EL (cell line): ENCODE results near the gene SLC25A42.

Source experiments
- DNase-seq: peaks from one replicate; pipeline ENCODE4 v3.0.0-alpha.2; 2016

SLC25A42 gene

DNA sequence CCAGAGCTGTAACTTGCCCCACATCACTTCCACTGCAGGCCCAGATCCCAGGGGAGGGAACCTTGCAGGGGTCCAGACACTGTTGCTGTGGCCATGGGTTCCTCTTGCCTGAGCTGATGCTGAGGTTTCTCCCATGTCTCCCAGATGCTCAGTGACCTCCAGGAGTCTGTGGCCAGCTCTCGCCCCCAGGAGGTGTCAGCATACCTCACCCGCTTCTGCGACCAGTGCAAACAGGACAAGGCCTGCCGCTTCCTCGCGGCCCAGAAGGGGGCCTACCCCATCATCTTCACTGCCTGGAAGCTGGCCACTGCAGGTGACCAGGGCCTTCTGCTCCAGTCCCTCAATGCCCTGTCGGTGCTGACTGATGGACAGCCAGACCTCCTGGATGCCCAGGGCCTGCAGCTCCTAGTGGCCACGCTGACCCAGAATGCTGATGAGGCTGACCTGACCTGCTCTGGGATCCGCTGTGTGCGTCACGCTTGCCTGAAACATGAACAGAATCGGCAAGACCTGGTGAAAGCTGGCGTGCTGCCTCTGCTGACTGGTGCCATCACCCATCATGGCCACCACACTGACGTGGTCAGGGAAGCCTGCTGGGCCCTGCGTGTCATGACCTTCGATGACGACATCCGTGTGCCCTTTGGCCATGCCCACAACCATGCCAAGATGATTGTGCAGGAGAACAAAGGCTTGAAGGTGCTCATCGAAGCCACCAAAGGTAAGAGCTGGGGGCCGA lies 12.1 kb upstream of the SLC25A42 start:
- DNase-seq = no peak

DNA sequence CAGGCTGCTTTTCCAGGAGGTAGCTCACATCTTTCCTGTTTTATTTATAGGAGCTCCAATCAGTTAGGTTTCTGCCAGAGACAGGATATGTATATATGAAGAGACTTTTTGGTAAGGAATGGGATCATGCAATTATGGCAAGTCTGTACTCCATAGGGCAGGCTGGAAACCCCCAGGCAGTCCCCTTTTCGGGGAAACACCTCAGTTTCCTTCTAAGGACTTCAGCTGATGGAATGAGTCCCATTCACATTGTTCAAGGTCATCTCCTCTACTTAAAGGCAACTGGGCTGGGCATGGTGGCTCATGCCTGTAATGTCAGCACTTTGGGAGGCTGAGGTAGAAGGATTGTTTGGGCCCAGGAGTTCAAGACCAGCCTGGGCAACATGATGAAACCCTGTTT lies 10.9 kb upstream of the SLC25A42 start:
- no peak for DNase-seq

DNA sequence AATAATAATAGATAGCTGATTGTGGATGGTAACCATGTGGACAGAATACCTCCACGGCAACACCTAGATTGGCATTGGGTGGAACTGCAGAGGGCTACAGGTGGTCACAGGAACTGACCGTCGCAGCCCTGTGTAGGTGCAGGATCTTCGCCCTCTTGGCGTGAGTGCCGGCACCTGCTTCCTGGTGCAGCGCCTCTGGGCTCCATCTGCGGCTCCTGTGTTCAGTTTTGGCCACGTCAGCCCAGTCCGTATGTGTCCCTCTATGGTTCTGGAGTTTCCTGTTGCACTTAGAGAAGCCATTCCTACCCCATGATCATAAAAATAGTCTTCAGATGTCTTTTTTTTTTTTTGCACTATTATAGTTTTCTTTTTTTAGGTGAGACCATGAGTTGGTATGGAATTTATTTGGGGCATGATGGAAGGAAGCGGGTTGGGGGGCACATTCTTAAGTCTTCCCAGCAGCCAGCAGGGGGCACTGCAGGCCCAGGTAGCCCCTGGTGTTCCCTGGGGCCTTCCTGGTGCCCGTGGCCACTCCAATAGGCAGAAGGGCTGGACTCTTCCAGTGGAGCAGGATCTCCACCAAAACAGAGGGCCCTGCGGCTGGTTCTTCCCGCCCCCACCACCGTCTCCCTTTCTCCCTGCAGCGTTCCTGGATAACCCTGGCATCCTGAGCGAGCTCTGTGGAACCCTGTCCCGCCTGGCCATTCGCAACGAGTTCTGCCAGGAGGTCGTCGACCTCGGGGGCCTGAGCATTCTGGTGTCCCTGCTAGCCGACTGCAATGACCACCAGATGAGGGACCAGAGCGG lies 10.1 kb upstream of the SLC25A42 start:
- DNase-seq = peak; percentile 51

DNA sequence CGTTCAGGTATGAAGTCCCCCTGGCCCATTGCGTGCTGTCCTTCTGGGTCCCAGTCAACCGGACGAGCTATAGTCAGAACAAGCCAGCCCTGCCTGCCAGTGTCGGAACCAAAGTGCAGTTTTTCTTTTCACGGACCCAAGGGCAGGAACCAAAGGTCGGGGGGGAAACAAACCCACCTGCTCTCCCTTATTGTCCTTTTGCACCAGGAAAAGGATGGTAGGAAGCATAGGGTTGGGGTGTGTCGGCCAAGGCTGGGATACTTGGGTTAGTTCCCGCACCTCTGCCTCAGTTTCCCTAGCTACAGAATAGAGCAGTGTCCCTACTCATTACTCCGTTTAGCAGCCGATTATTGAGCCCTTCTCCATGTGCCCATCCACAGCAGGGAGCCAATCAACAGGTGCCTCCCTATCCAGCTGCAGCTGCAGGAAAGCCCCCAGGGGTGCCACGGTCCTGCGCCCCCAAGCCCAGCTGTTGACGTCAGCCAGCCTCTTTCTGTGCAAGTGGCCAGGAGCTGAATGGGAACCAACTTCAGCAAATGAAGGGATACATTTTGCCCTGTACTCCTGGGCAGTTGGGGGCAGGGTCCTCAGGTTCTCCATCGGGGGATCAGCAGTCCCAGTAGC lies 9.4 kb upstream of the SLC25A42 start:
- no peak for DNase-seq

DNA sequence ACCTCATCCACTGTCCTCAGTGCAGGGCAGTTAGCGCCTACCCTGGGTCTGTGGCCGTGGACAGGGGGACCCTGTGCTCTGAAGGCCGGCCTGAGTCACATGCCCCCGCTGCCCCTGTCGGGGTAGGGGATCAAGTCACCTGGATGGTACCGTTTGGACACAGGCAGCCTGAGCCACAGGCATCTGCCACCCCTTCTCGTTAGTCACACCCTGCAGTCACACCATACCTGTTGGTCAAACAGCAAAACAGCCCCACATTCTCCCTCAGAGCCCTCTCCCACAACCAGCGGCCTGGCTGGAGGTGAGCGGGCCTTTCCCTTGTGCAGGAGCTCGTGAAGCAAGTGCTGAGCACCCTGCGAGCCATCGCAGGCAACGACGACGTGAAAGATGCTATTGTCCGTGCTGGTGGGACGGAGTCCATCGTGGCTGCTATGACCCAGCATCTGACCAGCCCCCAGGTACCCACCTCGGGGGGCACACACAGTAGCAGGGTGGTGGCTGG lies 8.8 kb upstream of the SLC25A42 start:
- DNase-seq = no peak

DNA sequence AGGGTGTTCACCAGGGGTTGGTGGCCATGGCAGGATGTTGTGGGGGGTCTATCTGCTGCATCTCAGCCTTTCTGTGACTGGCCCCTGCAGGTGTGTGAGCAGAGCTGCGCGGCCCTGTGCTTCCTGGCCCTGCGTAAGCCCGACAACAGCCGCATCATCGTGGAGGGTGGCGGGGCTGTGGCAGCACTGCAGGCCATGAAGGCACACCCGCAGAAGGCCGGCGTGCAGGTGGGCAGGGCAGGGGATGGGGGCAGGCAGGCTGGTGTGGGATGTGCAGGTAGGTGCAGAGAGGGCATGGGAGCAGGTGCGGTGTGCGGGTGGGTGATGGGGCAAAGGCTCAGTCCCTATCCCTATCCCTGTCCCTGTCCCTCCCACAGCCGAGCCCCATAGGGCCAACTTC lies 8.1 kb upstream of the SLC25A42 start:
- DNase-seq = no peak

DNA sequence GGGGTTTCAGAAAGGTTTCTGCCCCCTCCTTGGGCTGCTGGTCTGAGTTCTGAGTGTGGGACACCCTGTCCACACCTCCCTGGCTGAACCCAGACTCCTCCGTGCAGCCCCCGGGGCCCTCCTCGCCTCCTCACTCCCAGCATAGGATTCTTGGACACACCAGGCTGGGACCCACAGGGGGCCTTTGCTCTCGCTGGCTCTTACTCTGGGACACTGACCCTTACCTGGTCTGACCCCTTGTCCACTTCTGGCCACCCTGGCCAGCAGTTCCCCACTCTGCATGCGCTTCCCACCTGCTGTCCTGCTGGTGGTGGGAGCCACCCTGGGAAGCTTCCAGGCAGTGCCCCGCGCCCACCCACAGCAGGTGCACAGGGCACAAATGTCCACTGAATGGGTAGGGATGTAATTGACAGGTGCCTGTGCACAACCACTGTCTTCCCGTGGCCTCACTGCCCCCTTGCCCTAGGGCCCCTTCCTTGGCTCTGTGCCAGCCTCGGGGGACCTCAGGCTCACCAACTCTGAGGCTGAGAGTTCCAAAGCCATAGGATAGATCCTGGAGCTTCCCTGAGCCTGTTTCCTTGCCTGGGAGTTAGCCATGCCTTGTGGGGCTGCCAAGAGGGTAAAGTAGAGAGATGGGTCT lies 7.0 kb upstream of the SLC25A42 start:
- no peak for DNase-seq

DNA sequence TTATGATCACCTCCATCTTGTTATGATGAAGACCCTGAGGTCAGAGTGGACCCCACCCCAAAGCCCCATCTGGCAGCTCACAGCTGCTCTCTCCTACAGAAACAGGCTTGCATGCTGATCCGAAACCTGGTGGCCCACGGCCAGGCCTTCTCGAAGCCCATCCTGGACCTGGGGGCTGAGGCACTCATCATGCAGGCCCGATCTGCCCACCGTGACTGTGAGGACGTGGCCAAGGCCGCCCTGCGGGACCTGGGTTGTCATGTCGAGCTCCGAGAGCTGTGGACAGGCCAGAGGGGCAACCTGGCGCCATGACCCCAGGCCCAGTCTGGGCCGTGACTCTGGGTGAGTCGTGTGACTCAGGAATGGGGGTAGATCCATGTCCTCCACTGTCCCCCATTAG lies 6.5 kb upstream of the SLC25A42 start:
- DNase-seq = no peak

DNA sequence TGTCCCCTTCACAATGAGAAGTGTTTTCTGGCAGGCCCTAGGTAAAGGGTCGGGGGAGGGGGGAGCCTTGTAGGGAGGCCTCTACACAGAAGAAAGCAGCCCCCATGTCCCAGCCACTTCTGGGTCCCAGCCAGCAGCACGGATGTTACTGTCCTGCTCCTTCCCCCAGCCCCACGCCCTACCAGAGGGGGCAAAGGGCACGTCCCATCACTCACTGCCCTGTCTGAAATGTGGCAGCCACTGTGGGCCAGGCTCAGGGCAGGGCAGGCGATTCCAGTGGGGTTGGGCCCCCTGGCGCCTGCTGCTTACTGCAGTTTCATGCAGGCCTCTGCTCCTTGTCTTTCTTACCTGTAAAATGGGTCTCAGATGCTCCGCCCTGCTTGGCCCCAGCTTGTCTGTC lies 6.1 kb upstream of the SLC25A42 start:
- no peak for DNase-seq

DNA sequence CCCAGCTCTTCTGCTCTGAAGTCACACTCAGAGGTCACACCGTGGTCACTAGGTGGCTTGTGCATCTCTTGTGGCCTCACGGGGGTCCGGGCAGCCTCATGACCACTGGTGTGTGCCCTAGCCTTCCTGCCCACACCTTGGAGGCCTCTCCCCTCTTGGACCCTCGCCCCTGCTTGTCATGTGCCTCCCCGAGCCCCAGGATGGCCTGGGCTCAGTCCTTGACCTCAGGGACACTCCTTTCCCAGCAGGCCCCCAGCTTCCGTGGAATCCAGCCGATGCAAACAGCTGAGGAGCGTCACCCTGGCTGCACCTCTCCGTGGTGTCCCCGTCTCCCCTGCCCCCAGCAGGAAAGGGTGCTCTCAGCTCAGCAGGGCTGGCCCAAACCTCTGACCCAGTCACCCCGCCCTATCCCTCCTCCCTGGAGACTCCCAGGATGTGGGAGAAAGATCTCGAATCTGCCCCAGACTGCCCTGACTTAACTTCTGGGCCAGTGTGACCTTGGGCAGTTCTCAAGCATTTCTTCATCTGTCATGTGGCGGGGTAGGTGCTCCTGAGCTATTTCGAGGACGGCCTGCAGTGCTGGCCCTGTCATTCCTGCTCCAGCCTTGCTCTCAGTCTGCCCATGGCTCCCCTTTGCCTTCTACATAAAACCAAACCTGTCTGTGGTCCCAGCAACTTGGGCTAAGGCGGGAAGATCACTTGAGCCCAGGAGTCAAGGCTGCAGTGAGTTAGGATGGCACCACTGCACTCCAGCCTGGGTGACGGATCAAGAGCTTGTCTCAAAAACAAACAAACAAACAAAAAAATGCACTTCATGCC lies 4.6 kb upstream of the SLC25A42 start:
- DNase-seq = no peak

DNA sequence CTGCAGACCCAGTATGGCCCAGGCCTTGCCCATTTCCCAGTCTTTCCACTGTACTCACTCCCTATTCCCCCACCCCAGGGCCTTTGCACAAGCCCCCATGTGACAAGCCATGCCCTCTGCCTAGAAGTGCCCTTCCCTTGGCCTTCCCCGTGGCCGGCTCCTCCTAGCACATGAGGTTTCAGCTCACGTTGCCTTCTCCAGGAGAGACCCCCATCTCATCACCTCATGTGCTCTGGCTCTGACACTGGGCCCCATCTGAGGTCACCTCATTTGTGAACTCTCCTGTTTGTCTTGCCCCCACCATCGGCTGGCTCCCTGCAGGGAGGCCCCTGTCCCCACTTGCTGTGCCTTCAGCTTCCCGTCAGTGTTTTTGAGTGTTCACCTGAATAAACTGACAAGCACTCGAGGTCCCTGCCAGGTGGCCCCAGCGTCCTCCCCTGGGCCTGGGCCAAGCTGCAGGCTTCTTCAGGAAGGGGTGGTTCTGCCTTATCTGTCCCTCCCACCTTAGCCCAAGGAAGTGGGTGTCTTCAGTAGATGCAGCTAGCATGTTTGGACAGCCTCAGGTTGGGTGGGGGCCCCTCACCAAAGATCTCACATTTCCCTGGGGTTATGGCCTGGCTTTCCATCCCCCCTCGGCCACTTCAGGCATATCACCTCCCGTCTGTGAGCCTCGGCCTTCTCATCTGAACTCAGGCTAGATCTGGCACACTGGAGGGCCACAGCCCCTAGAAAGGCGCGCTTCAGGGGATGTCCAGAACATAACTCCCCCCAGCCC lies 3.8 kb upstream of the SLC25A42 start:
- DNase-seq = no peak

DNA sequence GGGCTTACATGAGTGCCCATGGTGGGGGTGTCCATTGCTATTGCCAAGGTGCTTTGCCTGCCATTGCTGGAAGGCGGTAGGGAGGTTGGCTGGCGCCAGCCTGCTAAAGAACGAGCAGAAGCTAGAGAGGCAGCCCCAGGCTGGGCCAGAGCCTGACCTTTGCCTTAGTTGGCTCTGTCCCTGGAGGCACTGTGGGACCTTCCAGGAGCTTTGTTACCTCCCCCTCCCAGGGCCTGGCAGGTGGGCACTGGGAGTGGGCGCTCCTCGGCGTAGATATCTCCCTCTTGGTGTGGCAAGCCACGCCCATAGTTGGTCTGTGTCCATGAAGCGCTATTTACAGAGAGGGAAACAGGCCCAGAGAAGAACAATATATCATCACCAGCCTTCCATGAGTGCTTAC lies 2.3 kb upstream of the SLC25A42 start:
- DNase-seq = no peak

DNA sequence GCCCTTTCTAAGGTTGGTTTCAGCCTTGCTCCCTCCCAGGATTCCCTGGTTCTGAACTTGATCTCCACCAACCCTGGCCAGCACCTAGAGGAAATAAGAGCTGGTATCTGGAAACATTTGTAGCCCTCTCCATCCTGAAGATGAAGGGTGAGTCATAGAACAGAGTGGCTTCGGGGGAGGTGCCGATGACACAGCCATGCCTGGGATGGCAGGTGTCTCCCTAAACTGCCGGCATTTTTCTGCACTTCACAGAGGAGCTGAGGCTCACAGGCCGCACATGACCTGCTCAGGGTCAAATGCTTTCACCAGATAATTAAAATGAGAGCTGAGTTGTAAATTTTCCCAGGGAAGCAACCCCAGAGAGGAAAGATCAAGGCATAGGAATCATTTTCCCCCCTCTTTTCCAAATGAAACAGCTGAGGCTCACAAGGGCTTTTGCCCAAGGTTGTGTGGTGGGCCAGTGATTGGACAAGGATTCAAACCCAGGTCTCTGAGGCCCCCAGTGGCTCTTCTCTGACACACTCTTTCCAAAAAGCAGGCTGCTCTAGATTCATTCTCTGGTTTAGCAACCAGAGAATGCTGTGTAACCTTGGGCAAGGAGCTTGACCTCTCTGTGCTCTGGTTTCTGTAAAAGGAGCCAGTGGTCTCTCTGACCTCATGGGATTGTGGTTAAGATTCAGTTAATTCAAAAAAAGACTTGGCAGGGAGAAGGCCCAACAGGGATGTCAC lies 1.2 kb upstream of the SLC25A42 start:
- peak; percentile 63 for DNase-seq

DNA sequence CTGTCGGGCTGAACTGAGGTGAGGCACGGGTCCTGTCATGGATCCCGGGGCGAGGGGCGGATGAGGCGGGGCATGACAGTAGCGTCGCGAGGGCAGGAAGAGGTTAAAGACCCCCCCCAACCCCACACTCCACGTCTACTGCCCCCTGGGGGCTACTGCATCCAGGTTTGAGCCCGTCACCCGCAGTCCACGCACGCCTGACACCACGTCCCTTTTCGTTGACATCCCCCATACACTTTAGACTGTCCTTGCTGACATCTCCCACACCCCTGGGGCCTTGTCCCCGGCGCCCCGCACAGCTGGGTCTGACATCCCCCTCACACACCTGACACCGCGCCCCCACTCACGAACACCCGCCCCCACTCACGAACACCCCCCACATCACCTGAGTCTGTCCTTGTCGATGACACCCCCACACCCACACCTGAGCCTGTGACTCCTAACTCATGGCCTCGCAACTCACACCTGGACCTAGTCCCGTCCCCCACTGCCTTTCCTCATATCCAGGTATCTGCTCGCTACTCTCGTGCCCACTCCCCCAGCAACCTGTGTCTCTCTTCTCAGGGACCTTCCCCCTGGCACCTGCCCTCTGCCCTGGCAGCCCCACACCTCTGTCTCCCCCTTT lies 416 bp downstream of the SLC25A42 start:
- DNase-seq = no peak

DNA sequence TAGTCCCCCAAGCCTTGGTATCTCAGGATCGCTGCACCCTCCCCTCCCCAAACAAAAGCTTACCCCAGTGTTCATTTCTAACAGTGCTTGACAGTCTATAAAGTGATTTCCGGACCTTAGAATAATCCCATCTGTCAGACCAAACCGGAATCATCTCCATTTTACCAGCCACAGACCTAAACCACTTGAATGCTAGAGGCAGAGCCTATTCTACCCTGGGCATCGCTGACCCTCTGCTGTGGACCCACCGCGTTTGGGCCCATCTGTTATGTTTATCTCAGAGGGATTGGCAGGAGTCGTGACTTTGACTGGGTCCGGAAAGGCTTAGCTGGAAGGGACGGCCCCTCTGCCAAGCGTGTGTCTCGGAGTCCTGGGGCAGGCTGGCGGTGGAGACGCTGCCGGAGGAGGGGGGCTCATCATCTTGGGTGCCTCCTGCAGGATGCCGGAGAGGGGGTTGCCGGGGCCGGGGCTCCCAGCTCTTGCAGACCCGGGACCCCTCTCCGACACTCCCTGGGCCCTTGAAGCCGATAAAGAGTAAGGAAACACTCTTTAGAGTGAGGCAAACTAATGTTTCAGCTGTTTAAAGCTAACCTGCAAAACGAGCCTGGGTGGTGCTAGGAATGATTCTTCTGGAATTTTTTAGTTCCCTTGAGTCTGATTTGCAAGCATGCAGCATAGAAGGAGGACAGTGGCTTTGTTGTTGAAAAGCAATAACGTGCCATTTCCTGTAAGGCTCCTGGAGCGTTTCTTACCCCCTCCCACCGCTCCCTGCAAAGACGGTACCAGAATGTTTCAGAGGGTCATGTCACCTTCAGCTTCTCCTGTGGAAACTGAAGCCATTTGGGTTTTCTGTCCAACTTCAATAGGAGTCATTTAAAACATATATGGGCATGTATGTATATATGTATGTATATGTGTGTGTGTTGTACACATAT lies 1.3 kb downstream of the SLC25A42 start:
- peak; percentile 17 for DNase-seq

DNA sequence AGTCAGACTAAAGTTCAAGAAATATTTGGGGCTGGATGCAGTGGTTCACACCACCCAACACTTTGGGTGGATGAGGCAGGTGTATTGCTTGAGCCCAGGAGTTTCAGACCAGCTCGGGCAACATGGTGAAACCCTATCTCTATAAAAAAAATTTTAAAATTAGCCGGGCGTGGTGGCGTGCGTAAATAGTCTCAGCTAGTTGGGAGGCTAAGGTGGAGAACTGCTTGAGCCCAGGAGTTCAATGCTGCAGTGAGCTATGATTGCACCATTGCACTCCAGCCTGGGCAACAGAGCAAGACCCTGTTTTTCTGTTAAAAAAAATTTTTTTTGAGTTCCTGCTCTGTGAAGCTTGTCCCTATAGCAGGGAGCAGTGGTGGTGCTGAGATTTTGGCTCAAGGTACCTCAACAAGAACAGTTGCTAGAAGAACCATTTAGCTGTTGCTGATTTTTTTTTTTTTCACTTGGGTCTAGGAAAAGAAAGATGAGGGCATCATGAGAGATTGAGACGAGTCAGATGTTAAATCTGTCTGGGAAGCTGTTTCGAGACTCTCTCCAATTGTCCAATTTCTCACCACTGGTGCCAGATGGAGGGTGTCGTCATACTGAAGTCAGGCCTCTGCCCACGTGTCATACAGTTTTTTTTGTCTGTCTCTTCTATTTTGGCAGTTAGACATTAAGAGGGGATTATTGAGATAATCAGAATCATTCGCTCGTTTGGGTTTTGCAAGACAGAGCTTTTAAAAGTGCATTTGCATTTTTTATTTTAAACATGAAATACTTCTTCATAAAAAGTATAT lies 3.7 kb downstream of the SLC25A42 start:
- DNase-seq = no peak

DNA sequence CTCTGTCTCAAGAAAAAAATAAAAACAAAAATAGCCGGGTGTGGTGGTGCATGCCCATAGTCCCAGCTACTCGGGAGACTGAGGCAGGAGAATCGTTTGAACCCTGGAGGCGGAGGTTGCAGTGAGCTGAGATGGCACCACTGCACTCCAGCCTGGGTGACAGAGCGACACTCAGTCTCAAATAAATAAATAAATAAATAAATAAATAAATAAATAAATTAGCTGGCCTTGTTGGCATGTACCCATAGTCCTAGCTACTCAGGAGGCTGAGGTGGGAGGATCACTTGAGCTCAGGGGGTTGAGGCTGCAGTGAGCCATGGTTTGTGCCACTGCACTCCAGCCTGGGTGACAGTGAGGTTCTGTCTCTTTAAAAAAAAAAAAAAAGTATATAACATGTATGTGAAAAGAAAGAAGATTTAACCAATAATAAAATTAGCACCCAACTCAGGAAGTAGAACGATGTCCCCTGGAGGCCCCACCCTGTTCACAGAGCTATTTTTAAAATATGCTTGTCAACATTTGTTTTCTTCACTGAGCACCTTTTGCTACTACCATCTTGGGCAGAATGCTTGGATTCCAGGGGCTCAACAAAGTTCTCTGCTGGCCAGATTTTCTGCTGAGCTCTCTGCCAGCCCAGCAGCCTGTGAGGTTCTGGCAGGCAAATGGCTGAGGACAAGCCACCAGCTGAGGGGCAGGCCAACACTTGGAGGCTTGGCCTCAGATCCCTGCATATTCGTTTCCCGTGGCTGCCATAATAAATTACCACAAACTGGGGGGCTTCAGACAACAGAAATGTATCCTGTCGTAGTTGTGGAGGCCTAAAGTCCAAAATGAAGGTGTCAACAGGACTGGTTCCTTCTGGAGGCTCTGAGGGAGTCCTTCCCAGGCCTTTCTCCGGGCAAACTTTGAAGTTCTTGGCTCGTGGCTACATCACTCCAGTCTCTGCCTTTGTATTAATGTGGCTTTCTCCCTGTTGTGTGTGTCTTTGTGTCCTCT lies 5.2 kb downstream of the SLC25A42 start:
- DNase-seq = no peak
